KMS-11 (cell line): ENCODE measurements around the gene SLC25A38.
"Not testable (repeated sequence)": the region's sequence is repeated elsewhere in the genome, so short reads cannot be mapped to it uniquely, and the experiment has no call there.

Experiments used
- H2AFZ ChIP-seq: fragments of 200-600 bp; sonication (generic); 2 replicates; pipeline ENCODE4 v1.6.1; 2016; ENCODE audit warnings: antibody characterized with exemption, mixed run types, low read depth
- H3K27ac ChIP-seq: fragments of 200-600 bp; sonication (generic); 2 replicates; pipeline ENCODE4 v1.6.1; 2016; ENCODE audit warnings: mild to moderate bottlenecking, mixed run types
- H3K27me3 ChIP-seq: fragments of 200-600 bp; sonication (generic); 2 replicates; pipeline ENCODE4 v1.6.1; 2017; ENCODE audit warnings: mild to moderate bottlenecking, low read depth, mixed run types, moderate library complexity; ENCODE audit not compliant: insufficient read depth
- H3K36me3 ChIP-seq: fragments of 200-600 bp; sonication (generic); 2 replicates; pipeline ENCODE4 v1.6.1; 2017; ENCODE audit warnings: mild to moderate bottlenecking, mixed run types; ENCODE audit not compliant: insufficient read depth
- H3K4me1 ChIP-seq: fragments of 200-600 bp; sonication (generic); 2 replicates; pipeline ENCODE4 v1.6.1; 2016; ENCODE audit warnings: mild to moderate bottlenecking, low read depth, mixed run types; ENCODE audit not compliant: poor library complexity, severe bottlenecking
- H3K4me2 ChIP-seq: fragments of 200-600 bp; sonication (generic); 2 replicates; pipeline ENCODE4 v1.7.0; 2016; ENCODE audit warnings: mild to moderate bottlenecking, mixed run types
- H3K4me3 ChIP-seq: fragments of 200-600 bp; sonication (generic); IDR thresholded peaks from 2 replicates; pipeline ENCODE4 v1.6.1; 2017; ENCODE audit warnings: low read depth, low read length, mixed read lengths; ENCODE audit not compliant: insufficient read depth
- H3K79me2 ChIP-seq: fragments of 200-600 bp; sonication (generic); 2 replicates; pipeline ENCODE4 v1.6.1; 2016; ENCODE audit warnings: low read depth, mixed run types; ENCODE audit not compliant: insufficient read depth
- H3K9ac ChIP-seq: fragments of 200-600 bp; sonication (generic); 2 replicates; pipeline ENCODE4 v1.6.1; 2016; ENCODE audit warnings: mild to moderate bottlenecking, mixed run types
- H4K20me1 ChIP-seq: fragments of 200-600 bp; sonication (generic); 2 replicates; pipeline ENCODE4 v1.6.1; 2016; ENCODE audit warnings: mild to moderate bottlenecking, mixed run types; ENCODE audit not compliant: insufficient read depth
- TF ChIP-seq, protein P1 (sequence below): fragments of 200-600 bp; sonication (generic); conservative IDR thresholded peaks from 2 replicates; pipeline ENCODE4 v1.6.1; 2017; ENCODE audit warnings: low read depth, mild to moderate bottlenecking, antibody characterized with exemption, low read length, moderate library complexity, mixed read lengths

SLC25A38 gene

DNA sequence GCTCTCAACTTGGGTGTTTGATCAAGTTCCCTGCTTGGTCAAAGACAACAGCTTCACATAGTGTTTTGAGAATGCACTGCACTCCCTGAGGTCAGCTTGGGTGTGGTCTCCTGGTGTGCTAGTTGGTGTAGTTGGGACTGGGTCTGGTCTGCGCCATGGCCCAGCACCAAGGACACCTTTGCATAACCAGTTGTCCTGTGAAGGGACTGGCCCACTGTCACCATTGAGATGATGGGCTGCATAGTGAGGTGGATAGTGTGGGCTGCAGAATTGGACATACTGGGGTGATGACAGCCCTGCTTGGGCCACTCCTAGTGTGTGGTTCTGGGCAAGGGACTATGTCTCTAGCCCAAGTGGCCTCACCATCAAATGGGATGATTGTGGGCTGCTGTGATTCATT, 32.8 kb downstream of the SLC25A38 start:
- no peaks in the 10 kb centered on the region for H3K27me3 ChIP-seq
- TF ChIP-seq, protein P1, sequence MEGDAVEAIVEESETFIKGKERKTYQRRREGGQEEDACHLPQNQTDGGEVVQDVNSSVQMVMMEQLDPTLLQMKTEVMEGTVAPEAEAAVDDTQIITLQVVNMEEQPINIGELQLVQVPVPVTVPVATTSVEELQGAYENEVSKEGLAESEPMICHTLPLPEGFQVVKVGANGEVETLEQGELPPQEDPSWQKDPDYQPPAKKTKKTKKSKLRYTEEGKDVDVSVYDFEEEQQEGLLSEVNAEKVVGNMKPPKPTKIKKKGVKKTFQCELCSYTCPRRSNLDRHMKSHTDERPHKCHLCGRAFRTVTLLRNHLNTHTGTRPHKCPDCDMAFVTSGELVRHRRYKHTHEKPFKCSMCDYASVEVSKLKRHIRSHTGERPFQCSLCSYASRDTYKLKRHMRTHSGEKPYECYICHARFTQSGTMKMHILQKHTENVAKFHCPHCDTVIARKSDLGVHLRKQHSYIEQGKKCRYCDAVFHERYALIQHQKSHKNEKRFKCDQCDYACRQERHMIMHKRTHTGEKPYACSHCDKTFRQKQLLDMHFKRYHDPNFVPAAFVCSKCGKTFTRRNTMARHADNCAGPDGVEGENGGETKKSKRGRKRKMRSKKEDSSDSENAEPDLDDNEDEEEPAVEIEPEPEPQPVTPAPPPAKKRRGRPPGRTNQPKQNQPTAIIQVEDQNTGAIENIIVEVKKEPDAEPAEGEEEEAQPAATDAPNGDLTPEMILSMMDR = no peak
- H3K79me2 ChIP-seq = no peaks in the 10 kb centered on the region
- H4K20me1 ChIP-seq = no peaks in the 10 kb centered on the region
- H3K4me2 ChIP-seq = no peak overlapping the region
- H3K4me1 ChIP-seq = no peaks in the 10 kb centered on the region
- no peak overlapping the region for H3K9ac ChIP-seq
- peaks cover 4% of the 10 kb centered on the region; the same call in 1 of the 2 replicates for H3K36me3 ChIP-seq
- no peak overlapping the region for H3K27ac ChIP-seq
- no peak overlapping the region for H2AFZ ChIP-seq
- no peak overlapping the region for H3K4me3 ChIP-seq

DNA sequence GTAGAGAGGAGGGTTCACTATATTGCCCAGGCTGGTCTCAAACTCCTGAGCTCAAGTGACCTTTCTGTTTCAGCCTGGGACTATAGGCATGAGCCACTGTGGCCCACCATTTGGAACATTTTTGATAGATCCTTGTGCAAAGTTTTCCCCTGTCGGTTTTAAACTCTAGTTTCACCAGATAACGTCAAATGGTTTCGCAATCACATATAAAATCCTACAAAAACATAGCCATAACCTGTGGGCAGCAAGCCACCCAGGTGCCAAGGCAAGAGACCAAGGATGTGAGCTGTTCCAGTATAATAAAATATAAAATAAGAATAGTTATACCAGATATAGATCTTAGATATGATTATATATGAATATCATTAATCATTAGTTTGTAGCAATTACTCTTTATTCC, 33.8 kb downstream of the SLC25A38 start:
- H4K20me1 ChIP-seq, H3K4me2 ChIP-seq: not testable (repeated sequence)

DNA sequence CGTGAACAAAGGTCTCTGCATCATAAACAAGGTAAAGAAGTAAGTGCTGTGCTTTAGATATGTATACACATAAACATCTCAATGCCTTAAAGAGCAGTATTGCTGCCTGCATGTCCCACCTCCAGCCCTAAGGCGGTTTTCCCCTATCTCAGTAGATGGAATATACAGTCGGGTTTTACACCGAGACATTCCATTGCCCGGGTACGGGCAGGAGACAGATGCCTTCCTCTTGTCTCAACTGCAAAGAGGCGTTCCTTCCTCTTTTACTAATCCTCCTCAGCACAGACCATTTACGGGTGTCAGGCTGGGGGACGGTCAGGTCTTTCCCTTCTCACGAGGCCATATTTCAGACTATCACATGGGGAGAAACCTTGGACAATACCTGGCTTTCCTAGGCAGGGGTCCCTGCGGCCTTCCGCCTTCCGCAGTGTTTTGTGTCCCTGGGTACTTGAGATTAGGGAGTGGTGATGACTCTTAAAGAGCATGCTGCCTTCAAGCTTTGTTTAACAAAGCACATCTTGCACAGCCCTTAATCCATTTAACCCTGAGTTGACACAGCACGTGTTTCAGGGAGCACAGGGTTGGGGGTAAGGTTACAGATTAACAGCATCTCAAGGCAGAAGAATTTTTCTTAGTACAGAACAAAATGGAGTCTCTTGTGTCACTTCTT, 35.5 kb downstream of the SLC25A38 start:
- H3K79me2 ChIP-seq, H3K4me3 ChIP-seq, H3K36me3 ChIP-seq, H3K9ac ChIP-seq, H3K4me2 ChIP-seq, H3K4me1 ChIP-seq, H2AFZ ChIP-seq, H3K27me3 ChIP-seq, H3K27ac ChIP-seq, H4K20me1 ChIP-seq: not testable (repeated sequence)

More for the DNA sequence above, 33.8 kb downstream of the SLC25A38 start:
- H3K79me2 ChIP-seq, H3K36me3 ChIP-seq, H3K9ac ChIP-seq, H2AFZ ChIP-seq, H3K27ac ChIP-seq, H3K4me3 ChIP-seq, H3K4me1 ChIP-seq, H3K27me3 ChIP-seq: not testable (repeated sequence)

DNA sequence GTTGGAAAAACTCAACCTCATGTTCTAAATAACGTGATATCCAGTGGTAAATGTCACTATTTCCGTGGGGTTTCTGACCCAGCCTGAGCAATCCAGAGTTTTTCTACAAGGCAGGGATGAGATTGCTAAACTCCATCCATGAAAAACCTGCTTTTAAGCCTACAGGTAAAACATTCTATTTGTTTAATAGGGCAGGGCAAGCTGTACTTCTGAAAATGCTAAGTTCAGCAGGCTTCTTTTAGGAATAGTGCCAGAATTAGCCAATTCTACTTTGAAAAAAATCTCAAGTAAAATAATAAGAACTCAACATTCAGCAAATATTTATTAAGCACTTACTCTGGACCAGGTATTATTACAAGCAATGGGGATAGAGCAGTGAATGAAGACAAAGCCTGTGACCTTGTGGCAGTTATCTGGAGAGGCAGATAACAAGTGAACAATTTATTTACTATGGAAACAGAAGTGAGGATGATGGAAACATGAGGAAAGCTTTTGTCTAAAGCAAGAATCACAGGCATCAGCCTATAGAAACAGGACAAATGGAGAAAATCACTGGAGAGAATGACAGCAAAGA, 36.7 kb downstream of the SLC25A38 start:
- no peak overlapping the region for H3K9ac ChIP-seq
- no peaks in the 10 kb centered on the region for H3K79me2 ChIP-seq
- no peak overlapping the region for H3K4me3 ChIP-seq
- no peaks in the 10 kb centered on the region for H3K27me3 ChIP-seq
- H3K36me3 ChIP-seq = no peaks in the 10 kb centered on the region
- H2AFZ ChIP-seq = no peak overlapping the region
- H3K27ac ChIP-seq = no peak overlapping the region
- no peak overlapping the region for H3K4me2 ChIP-seq
- no peaks in the 10 kb centered on the region for H3K4me1 ChIP-seq
- TF ChIP-seq, protein P1 = no peak
- H4K20me1 ChIP-seq = no peaks in the 10 kb centered on the region

DNA sequence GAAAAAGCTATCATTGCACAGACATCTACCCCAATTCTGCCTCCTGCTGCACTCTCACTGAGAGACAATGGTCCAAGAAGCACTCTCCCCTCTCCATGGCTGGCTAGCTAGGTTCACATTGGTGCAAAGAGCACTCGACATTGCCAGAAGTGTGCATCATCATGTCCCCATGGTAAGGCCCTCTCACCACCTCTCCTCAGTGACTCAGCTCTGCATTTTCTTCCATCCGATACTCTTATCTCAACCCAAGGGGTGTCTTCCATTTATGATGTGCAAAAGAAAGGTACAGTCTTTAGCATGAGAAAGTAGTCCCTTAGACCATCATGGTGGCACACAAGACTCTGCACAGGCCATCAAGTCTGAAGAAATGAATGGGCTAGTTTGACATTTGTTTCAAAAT, 37.4 kb downstream of the SLC25A38 start:
- Histone ChIP-seq H3K27ac (no peak overlapping the region), H3K9ac (no peak overlapping the region), H4K20me1 (no peaks in the 10 kb centered on the region), H3K27me3 (no peaks in the 10 kb centered on the region), H2AFZ (no peak overlapping the region), H3K4me1 (no peaks in the 10 kb centered on the region), H3K79me2 (no peaks in the 10 kb centered on the region), H3K36me3 (no peaks in the 10 kb centered on the region), H3K4me3 (no peak overlapping the region), H3K4me2 (no peak overlapping the region)
- TF ChIP-seq, protein P1 = no peak
